ENCODE data around the gene OSTN.

OSTN gene

DNA sequence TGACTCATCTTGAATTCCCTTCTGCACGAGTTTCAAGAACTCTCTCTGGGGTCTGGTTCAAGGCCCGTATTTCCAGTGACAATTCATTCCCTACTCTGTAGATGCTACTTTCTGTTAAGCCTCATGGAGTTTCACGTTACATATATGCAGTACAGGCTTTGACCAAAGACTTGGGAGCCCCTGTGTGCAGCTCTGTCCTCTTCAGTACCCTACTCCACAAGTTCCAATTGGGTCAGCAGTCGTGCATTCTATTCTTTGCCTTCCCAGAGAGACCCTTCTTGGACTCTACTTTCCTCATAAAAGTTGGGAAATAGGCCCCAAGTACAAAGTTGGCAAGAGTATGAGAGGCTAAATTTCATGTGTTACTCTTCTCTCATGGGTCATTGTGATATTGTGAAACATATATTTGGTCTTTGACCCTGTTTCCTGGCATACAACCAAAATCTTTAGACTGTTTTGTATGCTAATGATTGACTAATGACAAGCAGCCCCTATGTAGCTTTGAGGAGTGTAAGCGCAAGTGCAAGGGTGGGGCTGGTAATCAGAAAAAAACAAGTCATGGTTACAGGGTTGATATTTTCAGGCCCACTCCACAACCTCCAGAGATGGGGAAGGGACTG is 115.2 kb downstream of the OSTN start:
- DNase-seq, result no peak

Data from stimulated activated CD4-positive, alpha-beta T cell treated with anti-CD3 and anti-CD28 coated beads, Interleukin-4, amount 100 ng/mL, for 4 hours (primary cell).